Mesenchymal stem cell (in vitro differentiated cells and primary cell): Measurements from ENCODE around the gene MAN2C1.
"Not testable (repeated sequence)": the region's sequence is repeated elsewhere in the genome, so short reads cannot be mapped to it uniquely, and the experiment has no call there.

ENCODE experiments used
- DNase-seq: peaks from one replicate; pipeline ENCODE4 v3.0.0-alpha.2; 2013
- H2AFZ ChIP-seq: one replicate; pipeline ENCODE4 v1.6.1; 2013; ENCODE audit warnings: low read depth, mild to moderate bottlenecking, control low read depth, inconsistent platforms, low read length, moderate library complexity
- H2AK5ac ChIP-seq: 2 replicates; pipeline ENCODE4 v1.6.1; 2013; ENCODE audit warnings: low read length, moderate library complexity, mild to moderate bottlenecking, inconsistent platforms; ENCODE audit not compliant: severe bottlenecking
- H2BK120ac ChIP-seq: one replicate; pipeline ENCODE4 v1.6.1; 2013; ENCODE audit warnings: low read depth, mild to moderate bottlenecking, inconsistent platforms, low read length, moderate library complexity
- H2BK12ac ChIP-seq, 2 experiments: one replicate each; pipeline ENCODE4 v1.6.1; 2013; ENCODE audit warnings: inconsistent platforms in 2 of 2, low read length in 2 of 2, mild to moderate bottlenecking in 2 of 2, moderate library complexity in 2 of 2, control low read depth in 1 of 2
- H2BK15ac ChIP-seq: one replicate; pipeline ENCODE4 v1.6.1; 2013; ENCODE audit warnings: mild to moderate bottlenecking, low read depth, inconsistent platforms; ENCODE audit not compliant: poor library complexity, severe bottlenecking
- H2BK5ac ChIP-seq: 2 replicates; pipeline ENCODE4 v1.6.1; 2013; ENCODE audit warnings: low read depth, mild to moderate bottlenecking, low read length, control low read depth, inconsistent platforms; ENCODE audit not compliant: poor library complexity, severe bottlenecking
- H3K14ac ChIP-seq, 2 experiments: one replicate each; pipeline ENCODE4 v1.6.1; 2013; ENCODE audit warnings: inconsistent platforms in 2 of 2, low read length in 2 of 2, control low read depth in 1 of 2, mild to moderate bottlenecking in 1 of 2, moderate library complexity in 1 of 2
- H3K18ac ChIP-seq, 2 experiments: one replicate each; pipeline ENCODE4 v1.6.1; 2013; ENCODE audit warnings: inconsistent platforms in 2 of 2, low read length in 2 of 2, control low read depth in 1 of 2, low read depth in 1 of 2, mild to moderate bottlenecking in 1 of 2
- H3K23ac ChIP-seq, 2 experiments: one replicate each; pipeline ENCODE4 v1.6.1; 2013; ENCODE audit warnings: inconsistent platforms in 2 of 2, low read length in 2 of 2, mild to moderate bottlenecking in 2 of 2, moderate library complexity in 2 of 2, control low read depth in 1 of 2
- H3K27ac ChIP-seq: 2 replicates; pipeline ENCODE4 v1.5.1; 2013; ENCODE audit warnings: mild to moderate bottlenecking, moderate library complexity, low read length, control low read depth, inconsistent platforms; ENCODE audit not compliant: poor library complexity, severe bottlenecking
- H3K27me3 ChIP-seq, 2 experiments: 2 replicates each; pipeline versions ENCODE4 v1.6.1 to v1.7.0; 2013; ENCODE audit warnings: low read length in 2 of 2, mild to moderate bottlenecking in 2 of 2, moderate library complexity in 2 of 2, control low read depth in 1 of 2, inconsistent platforms in 1 of 2; ENCODE audit not compliant: control insufficient read depth in 1 of 2, insufficient read depth in 1 of 2
- H3K36me3 ChIP-seq, 2 experiments: 2 replicates each; pipeline versions ENCODE4 v1.6.1 to v1.7.0; 2013; ENCODE audit warnings: low read length in 2 of 2, control low read depth in 1 of 2, inconsistent platforms in 1 of 2, low read depth in 1 of 2, mild to moderate bottlenecking in 1 of 2; ENCODE audit not compliant: insufficient read depth in 2 of 2, control insufficient read depth in 1 of 2
- H3K4ac ChIP-seq, 2 experiments: one replicate each; pipeline ENCODE4 v1.6.1; 2013; ENCODE audit warnings: inconsistent platforms in 2 of 2, low read length in 2 of 2, mild to moderate bottlenecking in 2 of 2, moderate library complexity in 2 of 2, control low read depth in 1 of 2, low read depth in 1 of 2
- H3K4me1 ChIP-seq: 2 replicates; pipeline ENCODE4 v1.6.1; 2013; ENCODE audit warnings: low read depth, low read length, control low read depth; ENCODE audit not compliant: control insufficient read depth, insufficient read depth
- H3K4me2 ChIP-seq: 2 replicates; pipeline ENCODE4 v1.6.1; 2013; ENCODE audit warnings: low read length, mild to moderate bottlenecking, inconsistent platforms; ENCODE audit not compliant: poor library complexity, severe bottlenecking
- H3K4me3 ChIP-seq, 2 experiments: 2 replicates each; pipeline versions ENCODE4 v1.5.1 to v1.7.0; 2013; ENCODE audit warnings: low read length in 2 of 2, mild to moderate bottlenecking in 2 of 2, control low read depth in 1 of 2, low read depth in 1 of 2; ENCODE audit not compliant: insufficient read depth in 1 of 2
- H3K79me1 ChIP-seq: replicated peaks from 2 replicates; pipeline ENCODE4 v1.6.1; 2013; ENCODE audit warnings: mild to moderate bottlenecking, control low read depth, low read length, inconsistent platforms; ENCODE audit not compliant: poor library complexity, severe bottlenecking
- H3K9ac ChIP-seq: 2 replicates; pipeline ENCODE4 v1.7.0; 2013; ENCODE audit warnings: mild to moderate bottlenecking, low read length, moderate library complexity
- H3K9me3 ChIP-seq: 2 replicates; pipeline ENCODE4 v1.7.0; 2013; ENCODE audit warnings: mild to moderate bottlenecking, low read length; ENCODE audit not compliant: control insufficient read depth
- H4K8ac ChIP-seq: one replicate; pipeline ENCODE4 v1.6.1; 2013; ENCODE audit warnings: inconsistent platforms, mild to moderate bottlenecking, low read length, moderate library complexity
- H4K91ac ChIP-seq: one replicate; pipeline ENCODE4 v1.6.1; 2013; ENCODE audit warnings: mild to moderate bottlenecking, low read length, inconsistent platforms
- WGBS: methylation state at CpG from one replicate; pipeline ENCODE4 v1.1.7; 2013; ENCODE audit warnings: mixed read lengths; 5-methylcytosine and 5-hydroxymethylcytosine counted together

Gene MAN2C1

GRCh38 chr15:75314552-75315290, 53.7 kb downstream of the MAN2C1 start:
- Histone ChIP-seq H3K4me2 (no peak overlapping the region), H2BK15ac (no peak overlapping the region), H3K4ac (no peak overlapping the region), H3K23ac (no peak overlapping the region), H3K27ac (no peak overlapping the region), H2AFZ (no peak overlapping the region), H3K14ac (no peak overlapping the region), H4K8ac (no peak overlapping the region), H2AK5ac (no peak overlapping the region), H3K36me3 (no peaks in the 10 kb centered on the region), H2BK5ac (no peak overlapping the region), H3K4me3 (no peak overlapping the region), H3K18ac (no peak overlapping the region), H3K9ac (no peak overlapping the region), H2BK12ac (no peak overlapping the region), H2BK120ac (no peak overlapping the region), H4K91ac (no peak overlapping the region), H3K79me1 (no peaks in the 10 kb centered on the region), H3K27me3 (peaks cover 0 to 38% of the 10 kb centered on the region in 2 experiments), H3K4me1 (peaks cover under 1% of the 10 kb centered on the region), H3K9me3 (no peaks in the 10 kb centered on the region)
- no peak for DNase-seq
- WGBS = 80% methylated on average over 5 of the region's 5 CpGs

GRCh38 chr15:75313116-75313845, 55.1 kb downstream of the MAN2C1 start:
- no peak overlapping the region for H2BK15ac ChIP-seq
- H3K9me3 ChIP-seq = no peaks in the 10 kb centered on the region
- no peak for DNase-seq
- no peak overlapping the region for H2BK120ac ChIP-seq
- no peak overlapping the region for H3K4ac ChIP-seq
- no peak overlapping the region for H3K18ac ChIP-seq
- no peak overlapping the region for H2AFZ ChIP-seq
- H3K14ac ChIP-seq = no peak overlapping the region
- H2BK5ac ChIP-seq = no peak overlapping the region
- no peak overlapping the region for H2BK12ac ChIP-seq
- no peaks in the 10 kb centered on the region for H3K79me1 ChIP-seq
- H3K27me3 ChIP-seq = peaks cover 0 to 52% of the 10 kb centered on the region in 2 experiments
- H3K4me3 ChIP-seq = no peak overlapping the region
- no peak overlapping the region for H3K4me2 ChIP-seq
- no peak overlapping the region for H3K9ac ChIP-seq
- no peak overlapping the region for H4K91ac ChIP-seq
- H4K8ac ChIP-seq = no peak overlapping the region
- H2AK5ac ChIP-seq = no peak overlapping the region
- H3K36me3 ChIP-seq = no peaks in the 10 kb centered on the region
- no peak overlapping the region for H3K23ac ChIP-seq
- no peak overlapping the region for H3K27ac ChIP-seq
- peaks cover 3% of the 10 kb centered on the region for H3K4me1 ChIP-seq
- 85% methylated on average over 13 of the region's 13 CpGs for WGBS

GRCh38 chr15:75312548-75312947, 55.9 kb downstream of the MAN2C1 start:
- H2BK5ac ChIP-seq, H3K9ac ChIP-seq, H3K9me3 ChIP-seq, H4K91ac ChIP-seq, H3K18ac ChIP-seq, H3K4me2 ChIP-seq, H3K36me3 ChIP-seq, H3K4me1 ChIP-seq, H2AK5ac ChIP-seq, H3K4ac ChIP-seq, H2AFZ ChIP-seq, H2BK12ac ChIP-seq, DNase-seq, H2BK120ac ChIP-seq, H3K14ac ChIP-seq, H3K23ac ChIP-seq, H3K4me3 ChIP-seq, H3K27ac ChIP-seq, H3K79me1 ChIP-seq, H4K8ac ChIP-seq, H2BK15ac ChIP-seq: not testable (repeated sequence)
- H3K27me3 ChIP-seq = peaks cover 0 to 54% of the 10 kb centered on the region in 2 experiments
- WGBS = 95% methylated on average over 1 of the region's 1 CpG

GRCh38 chr15:75309711-75310110, 58.7 kb downstream of the MAN2C1 start:
- Histone ChIP-seq H2AK5ac (no peak overlapping the region), H3K4me2 (no peak overlapping the region), H2BK5ac (no peak overlapping the region), H3K79me1 (no peaks in the 10 kb centered on the region), H2BK15ac (no peak overlapping the region), H4K8ac (no peak overlapping the region), H3K4me3 (no peak overlapping the region), H3K9ac (no peak overlapping the region), H3K27ac (no peak overlapping the region), H3K9me3 (no peaks in the 10 kb centered on the region), H3K14ac (no peak overlapping the region), H3K18ac (peak overlapping the region in 1 of 2 experiments; percentile 24), H3K4me1 (peaks cover 6% of the 10 kb centered on the region), H2BK120ac (no peak overlapping the region), H3K36me3 (no peaks in the 10 kb centered on the region), H4K91ac (no peak overlapping the region), H2AFZ (no peak overlapping the region), H2BK12ac (no peak overlapping the region), H3K23ac (no peak overlapping the region), H3K4ac (no peak overlapping the region), H3K27me3 (peaks cover 12 to 68% of the 10 kb centered on the region in 2 experiments)
- peak; percentile 28 for DNase-seq
